Stimulated activated CD4-positive, alpha-beta T cell treated with anti-CD3 and anti-CD28 coated beads, Interleukin-2, amount 100 ng/mL, for 48 hours (primary cell): ENCODE results near the gene ELAC2.
"Not testable (repeated sequence)": the region's sequence is repeated elsewhere in the genome, so short reads cannot be mapped to it uniquely, and the experiment has no call there.

ENCODE experiments used
- DNase-seq, 2 donors: peaks; one replicate each; pipeline ENCODE4 v3.0.0-alpha.2; 2020

The ELAC2 gene

GRCh38 chr17:12987120-12987519 is 30.7 kb downstream of the ELAC2 start:
- no peak for DNase-seq

- DNase-seq, result no peak
These were observed 32.2 kb downstream of the ELAC2 start for GRCh38 chr17:12985431-12986293.

- no peak for DNase-seq
These were observed 33.6 kb downstream of the ELAC2 start for GRCh38 chr17:12983991-12984884.

DNA sequence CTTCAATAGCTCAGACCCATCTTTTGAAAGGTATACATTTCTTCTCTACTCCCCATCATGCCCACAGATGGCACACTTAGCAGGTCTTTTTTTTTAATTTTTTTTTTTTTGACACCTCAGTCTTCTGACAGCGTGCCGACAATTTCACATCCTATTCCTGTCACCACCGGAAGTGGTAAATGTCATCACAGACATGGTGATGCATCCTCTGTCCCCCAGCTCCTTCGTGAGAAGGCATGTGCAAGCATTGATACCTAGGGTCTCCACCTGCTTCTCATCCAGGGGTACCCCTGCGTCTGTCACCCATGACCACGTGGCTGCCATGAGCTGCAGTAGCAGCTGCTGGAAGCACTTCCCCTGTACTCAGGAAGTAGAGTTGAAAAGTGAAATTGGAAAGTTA is 35.6 kb downstream of the ELAC2 start:
- no peak for DNase-seq

DNA sequence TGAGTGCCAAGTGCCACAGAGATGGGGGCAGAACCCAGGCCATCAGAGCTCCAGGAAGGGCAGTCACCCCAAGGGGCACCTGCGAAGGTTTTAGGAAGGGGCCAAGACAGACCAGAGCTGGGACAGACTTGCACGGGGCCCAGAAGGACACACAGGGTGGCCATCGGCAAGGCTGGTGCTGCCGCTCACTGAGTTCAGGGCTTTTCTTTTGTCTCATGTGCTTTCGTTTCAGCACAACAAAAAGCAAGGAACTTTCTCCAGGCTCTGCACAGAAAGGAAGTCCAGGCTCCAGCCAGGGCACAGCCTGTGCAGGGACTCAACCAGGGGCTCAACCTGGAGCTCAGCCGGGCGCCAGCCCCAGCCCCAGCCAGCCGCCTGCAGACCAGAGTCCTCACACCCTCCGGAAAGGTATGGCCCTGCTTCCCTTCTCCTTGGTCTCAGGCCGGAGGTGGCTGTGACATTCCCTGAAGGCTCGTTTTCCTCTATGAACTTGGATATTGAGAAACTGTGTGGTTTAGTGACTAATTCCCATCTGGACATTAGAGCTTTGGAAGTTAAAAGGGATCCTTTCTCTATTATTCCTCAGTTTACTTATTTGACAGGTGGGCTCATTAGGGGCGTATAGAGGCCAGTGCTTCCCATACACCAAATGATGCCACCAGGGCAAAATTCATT is 37.9 kb downstream of the ELAC2 start:
- no peak for DNase-seq

DNA sequence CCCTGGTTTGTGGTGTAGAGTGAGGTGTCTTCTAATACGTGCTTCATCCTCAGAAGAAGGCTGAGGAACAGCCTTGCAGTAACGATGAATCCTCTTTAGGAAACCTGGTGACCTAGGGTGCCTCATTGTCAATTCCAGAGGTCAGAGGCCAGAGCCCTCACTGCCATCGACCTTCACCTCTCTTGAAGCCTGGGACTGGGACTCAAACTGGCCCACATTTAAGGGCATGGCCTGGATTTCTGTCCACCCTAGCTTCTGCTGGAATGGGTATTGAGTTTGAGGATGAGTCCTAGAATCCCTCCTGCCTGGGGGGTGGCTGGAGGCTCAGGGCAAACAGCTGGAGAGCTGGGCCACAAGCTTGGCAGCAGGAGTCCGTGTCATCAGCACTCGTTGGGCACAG is 38.6 kb downstream of the ELAC2 start:
- DNase-seq, result no peak

DNA sequence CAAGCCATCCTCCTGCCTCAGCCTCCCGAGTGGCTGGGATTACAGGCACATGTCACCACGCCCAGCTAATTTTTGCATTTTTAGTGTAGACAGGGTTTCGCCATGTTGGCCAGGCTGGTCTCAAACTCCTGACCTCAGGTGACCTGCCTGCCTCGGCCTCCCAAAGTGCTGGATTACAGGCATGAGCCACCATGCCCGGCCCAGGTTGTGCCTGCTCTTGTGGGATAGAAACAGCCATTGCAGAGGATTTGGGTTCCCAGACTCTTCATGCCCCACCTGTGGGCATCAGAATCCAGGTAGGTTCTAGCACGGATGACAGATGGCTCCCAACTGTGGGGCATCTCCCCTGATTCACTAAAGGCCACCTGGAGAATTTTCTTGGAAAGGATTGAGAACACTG is 39.0 kb downstream of the ELAC2 start:
- DNase-seq, result not testable (repeated sequence)

DNA sequence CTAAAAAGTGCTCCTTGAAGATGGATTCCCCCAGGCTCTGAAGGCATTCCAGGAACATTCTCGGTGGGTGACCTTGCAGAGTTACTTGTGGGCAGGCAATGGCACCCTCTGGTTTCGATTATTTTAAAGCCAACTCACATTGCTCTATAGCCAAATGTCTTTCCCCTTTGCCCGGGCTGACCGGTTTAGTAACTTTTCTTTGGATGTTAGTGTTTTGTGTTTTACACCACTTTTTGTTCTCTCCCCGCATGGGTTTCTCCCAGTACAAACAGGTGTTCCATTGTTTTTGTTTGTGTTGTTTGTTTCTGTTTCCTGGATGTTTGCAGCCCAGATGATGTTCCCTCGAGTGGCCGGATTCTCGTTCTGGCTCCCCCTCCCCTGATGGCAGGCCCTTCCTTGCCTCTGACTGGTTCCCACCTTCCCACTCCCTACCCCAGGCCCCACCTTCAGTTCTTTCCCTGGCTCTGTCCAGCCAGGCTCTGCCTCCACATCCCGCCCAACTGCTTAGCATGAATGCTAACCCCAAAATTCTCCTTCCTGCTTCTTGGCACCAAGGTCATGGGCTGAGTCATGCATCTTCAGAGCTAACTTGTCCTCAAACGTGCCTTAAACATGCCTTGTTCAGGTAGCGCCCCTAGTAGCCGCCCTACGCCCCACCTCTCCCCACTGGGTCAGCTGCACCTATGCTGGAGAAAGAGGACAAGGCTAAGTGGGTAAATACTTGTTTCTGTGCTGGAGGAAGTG is 40.6 kb downstream of the ELAC2 start:
- DNase-seq, result no peak

GRCh38 chr17:12974005-12974531 is 43.8 kb downstream of the ELAC2 start:
- no peak for DNase-seq

DNA sequence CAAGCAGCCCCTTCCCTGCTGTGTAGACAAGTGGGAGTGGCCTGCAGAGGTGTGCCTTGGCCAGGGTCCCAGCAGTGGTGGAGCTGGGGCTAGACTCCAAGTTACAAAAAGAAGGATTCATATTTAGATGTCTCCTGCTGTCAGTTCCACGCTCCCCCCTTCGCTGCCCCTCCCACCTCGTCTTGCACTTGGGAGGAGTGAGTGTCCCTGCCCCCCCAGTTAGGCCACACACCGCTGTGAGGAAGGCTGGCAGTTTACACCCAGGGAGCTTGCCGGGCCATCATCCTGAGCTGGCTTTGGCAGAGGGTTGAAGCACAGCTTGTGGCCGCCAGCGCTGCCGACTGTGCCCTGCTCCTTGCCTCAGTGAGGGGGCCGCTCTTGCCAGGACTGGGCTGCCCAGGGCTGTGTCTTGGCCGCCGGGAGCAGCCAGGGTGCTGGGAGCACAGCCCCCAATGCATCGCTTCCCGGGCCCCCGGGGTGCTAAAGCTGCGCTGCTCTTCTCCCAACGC is 44.3 kb downstream of the ELAC2 start:
- no peak for DNase-seq

- no peak for DNase-seq
These were observed 49.9 kb downstream of the ELAC2 start for GRCh38 chr17:12967962-12968361.

DNA sequence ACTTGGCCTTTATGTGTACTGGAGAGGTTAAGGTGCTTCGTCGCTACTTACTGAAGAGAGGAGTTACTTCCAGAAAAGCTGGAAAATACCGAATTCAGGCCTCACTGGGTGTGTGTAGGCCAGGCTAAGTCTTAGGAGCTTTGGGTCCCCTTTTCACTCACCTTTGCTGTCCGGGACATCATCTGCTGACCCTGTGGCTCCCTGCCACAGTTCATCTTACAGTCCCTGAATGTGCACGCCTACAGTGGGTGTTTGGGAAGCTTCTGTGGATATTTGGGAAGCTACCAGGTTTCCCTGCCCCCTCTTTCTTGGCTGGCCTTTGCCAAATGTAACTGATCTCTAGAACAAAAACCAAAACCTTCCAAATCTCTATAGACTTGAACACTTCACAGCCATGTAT is 51.4 kb downstream of the ELAC2 start:
- DNase-seq, result no peak

DNA sequence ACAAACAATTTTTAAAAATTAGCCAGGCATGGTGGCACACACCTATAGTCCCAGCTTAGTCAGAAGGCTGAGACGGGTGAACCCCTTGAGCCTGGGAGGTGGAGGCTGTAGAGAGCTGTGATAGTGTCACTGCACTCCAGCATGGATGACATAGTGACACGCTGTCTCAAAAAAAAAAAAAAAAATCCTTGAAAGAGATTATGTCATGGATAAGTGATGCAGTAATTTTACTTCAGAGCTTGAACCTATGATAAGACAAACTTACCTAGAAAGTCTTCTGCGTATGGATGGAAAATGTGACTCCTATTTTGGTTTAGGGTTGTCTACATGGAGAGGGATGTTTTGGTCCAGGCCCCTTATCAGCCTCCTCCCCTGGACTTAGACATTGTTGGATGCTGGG is 51.8 kb downstream of the ELAC2 start:
- no peak for DNase-seq

DNA sequence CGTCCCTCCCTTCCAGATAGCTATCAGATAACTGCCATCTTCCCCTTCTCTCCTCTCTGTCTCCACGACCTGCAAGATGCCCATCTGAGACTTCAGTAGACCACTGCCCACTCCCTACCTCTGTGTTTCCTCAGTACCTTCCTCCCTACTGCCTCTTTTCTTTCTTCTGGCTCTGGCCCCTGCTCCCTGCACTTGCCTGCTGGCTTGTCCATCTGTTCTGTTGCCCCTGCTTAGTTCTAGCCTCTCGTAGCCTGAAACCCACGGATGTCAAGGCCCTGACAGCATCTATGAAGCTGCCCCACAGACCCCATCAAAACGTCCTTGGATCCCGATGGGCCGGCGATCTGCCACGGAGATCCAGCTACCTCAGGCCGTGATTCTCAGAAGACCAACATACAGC is 53.0 kb downstream of the ELAC2 start:
- no peak for DNase-seq

DNA sequence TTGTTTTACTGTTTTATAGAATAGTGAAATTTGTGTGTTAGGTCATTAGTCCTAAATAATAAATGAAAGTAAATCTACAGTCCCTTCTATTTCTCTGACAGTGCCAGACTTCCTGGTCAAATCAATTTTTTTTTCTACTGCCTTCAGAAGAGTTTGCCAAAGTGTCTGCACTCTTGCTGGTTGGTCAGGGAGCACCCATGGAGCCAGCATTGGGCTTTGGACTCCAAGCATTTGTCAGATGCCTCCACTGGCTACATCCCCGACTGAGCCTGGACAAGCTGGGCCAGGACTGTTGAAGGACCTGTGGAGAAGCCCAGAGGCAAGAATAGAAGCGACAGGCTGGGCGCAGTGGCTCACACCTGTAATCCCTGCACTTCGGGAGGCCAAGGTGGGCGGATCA is 53.7 kb downstream of the ELAC2 start:
- no peak for DNase-seq

DNA sequence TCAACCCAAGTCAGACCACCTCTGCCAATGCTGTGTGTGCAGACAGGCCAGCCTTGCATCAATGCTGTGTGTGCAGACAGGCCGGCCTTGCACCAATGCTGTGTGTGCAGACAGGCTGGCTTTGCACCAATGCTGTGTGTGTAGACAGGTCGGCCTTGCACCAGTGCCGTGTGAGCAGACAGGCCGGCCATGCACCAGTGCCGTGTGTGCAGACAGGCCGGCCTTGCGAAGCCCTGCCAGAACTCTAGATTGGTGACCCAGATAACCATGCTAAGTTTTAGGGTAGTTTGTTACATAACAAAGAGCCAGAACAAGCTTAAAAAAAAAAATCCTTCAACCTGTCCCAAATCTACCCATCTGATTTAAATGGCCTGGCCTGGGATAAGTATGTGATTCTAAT is 54.3 kb downstream of the ELAC2 start:
- no peak for DNase-seq

- DNase-seq, result no peak
These were observed 56.2 kb downstream of the ELAC2 start for GRCh38 chr17:12961655-12962054.

DNA sequence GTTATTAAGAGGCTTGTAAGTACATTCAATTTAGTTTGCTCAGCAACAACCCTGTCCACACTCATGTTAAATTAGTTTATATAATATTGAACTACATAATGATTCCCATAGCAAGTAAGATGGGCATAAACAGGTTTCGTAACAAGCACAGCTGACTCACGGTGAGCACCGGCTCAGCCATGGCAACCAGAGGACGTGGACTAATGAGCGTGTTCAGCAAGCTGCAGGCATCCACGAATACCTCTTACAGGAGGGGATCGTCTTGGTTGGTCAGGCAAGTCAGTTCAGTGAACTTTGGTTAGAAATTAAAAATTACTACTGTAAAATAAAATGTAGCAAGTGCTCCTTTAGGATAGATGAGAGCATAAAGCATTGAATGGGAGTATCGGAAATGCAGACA is 58.4 kb downstream of the ELAC2 start:
- no peak for DNase-seq

- no peak for DNase-seq
These were observed 59.0 kb downstream of the ELAC2 start for GRCh38 chr17:12958786-12959185.

- no peak for DNase-seq
These were observed 62.3 kb downstream of the ELAC2 start for GRCh38 chr17:12955521-12955920.

- no peak for DNase-seq
These were observed 64.7 kb downstream of the ELAC2 start for GRCh38 chr17:12953156-12953555.

DNA sequence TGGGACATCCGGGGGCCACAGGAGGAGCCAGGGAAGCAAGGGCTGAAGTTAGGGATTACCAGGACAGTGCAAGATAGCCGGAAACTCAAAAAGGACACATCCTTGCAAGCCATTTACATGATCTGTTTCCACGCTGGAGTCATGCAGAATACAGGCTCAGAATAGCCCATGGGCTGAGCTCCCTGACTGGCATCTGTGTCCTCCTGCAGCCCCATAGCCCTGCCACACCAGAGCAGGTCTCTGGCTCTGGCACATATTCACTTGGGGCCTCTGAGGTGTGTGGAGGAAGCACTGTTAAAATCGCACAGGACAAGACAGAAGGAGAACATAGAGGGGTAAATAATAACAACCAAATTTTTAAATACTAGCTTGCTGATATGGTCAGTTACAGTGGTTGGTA is 65.8 kb downstream of the ELAC2 start:
- no peak for DNase-seq
